Measurements from ENCODE around the gene ARHGAP26. TPM values are rescaled to one million over a fixed set of nuclear protein-coding genes. Genes with fewer than 3 reads are reported as not detected.

Gene ARHGAP26
- total RNA-seq, 1 donor from 2014 or later, result 8.9 TPM

GRCh38 chr5:143258559-143259253, 488.5 kb downstream of the ARHGAP26 start:
- peaks cover 4% of the 10 kb centered on the region for H3K9me3 Mint-ChIP-seq
- no peaks in the 10 kb centered on the region for H3K27me3 Mint-ChIP-seq (ENCODE audit: low read depth)
- H3K27ac Mint-ChIP-seq, result peak overlapping the region; percentile 89

GRCh38 chr5:143259254-143259605, 489.1 kb downstream of the ARHGAP26 start:
- peak overlapping the region; percentile 89 for H3K27ac Mint-ChIP-seq
- H3K9me3 Mint-ChIP-seq, result peaks cover 4% of the 10 kb centered on the region
- DNase-seq (ENCODE audit: low spot score in 2 of 2, unreplicated experiment in 2 of 2), result no peak
- no peak for TF ChIP-seq CTCF (IDR thresholded peaks at IDR 0.05; ENCODE audit: unreplicated experiment)
- peaks cover 19% of the 10 kb centered on the region for H3K4me1 Mint-ChIP-seq
- H3K27me3 Mint-ChIP-seq (ENCODE audit: low read depth), result no peaks in the 10 kb centered on the region
- H3K4me3 Mint-ChIP-seq, result no peak overlapping the region
- no peaks in the 10 kb centered on the region for H3K36me3 Mint-ChIP-seq

More at GRCh38 chr5:143258559-143259253, 488.5 kb downstream of the ARHGAP26 start:
- Mint-ChIP-seq H3K36me3 (no peaks in the 10 kb centered on the region), H3K4me3 (no peak overlapping the region), H3K4me1 (peaks cover 17% of the 10 kb centered on the region)
- no peak for TF ChIP-seq CTCF (IDR thresholded peaks at IDR 0.05; ENCODE audit: unreplicated experiment)
- no peak for DNase-seq (ENCODE audit: low spot score in 2 of 2, unreplicated experiment in 2 of 2)

GRCh38 chr5:143261748-143262392, 491.7 kb downstream of the ARHGAP26 start:
- Mint-ChIP-seq H3K27me3 (ENCODE audit: low read depth) (no peaks in the 10 kb centered on the region), H3K4me1 (peaks cover 19% of the 10 kb centered on the region), H3K36me3 (peaks cover 5% of the 10 kb centered on the region), H3K9me3 (peaks cover 22% of the 10 kb centered on the region), H3K27ac (no peak overlapping the region), H3K4me3 (no peak overlapping the region)
- no peak for TF ChIP-seq CTCF (IDR thresholded peaks at IDR 0.05; ENCODE audit: unreplicated experiment)
- no peak for DNase-seq (ENCODE audit: low spot score in 2 of 2, unreplicated experiment in 2 of 2)

- peaks cover 6% of the 10 kb centered on the region for H3K36me3 Mint-ChIP-seq
- no peak for DNase-seq (ENCODE audit: low spot score in 2 of 2, unreplicated experiment in 2 of 2)
- H3K4me1 Mint-ChIP-seq, result peaks cover 15% of the 10 kb centered on the region
- peaks cover 28% of the 10 kb centered on the region for H3K9me3 Mint-ChIP-seq
- no peak overlapping the region for H3K4me3 Mint-ChIP-seq
- no peak for TF ChIP-seq CTCF (IDR thresholded peaks at IDR 0.05; ENCODE audit: unreplicated experiment)
- no peak overlapping the region for H3K27ac Mint-ChIP-seq
- H3K27me3 Mint-ChIP-seq (ENCODE audit: low read depth), result no peaks in the 10 kb centered on the region
These were observed 492.4 kb downstream of the ARHGAP26 start for GRCh38 chr5:143262393-143263174.

GRCh38 chr5:143263272-143263810, 493.2 kb downstream of the ARHGAP26 start:
- Mint-ChIP-seq H3K9me3 (peaks cover 35% of the 10 kb centered on the region), H3K4me1 (peaks cover 13% of the 10 kb centered on the region), H3K4me3 (no peak overlapping the region), H3K27me3 (ENCODE audit: low read depth) (no peaks in the 10 kb centered on the region), H3K36me3 (peaks cover 11% of the 10 kb centered on the region), H3K27ac (peak overlapping the region; percentile 50)
- no peak for DNase-seq (ENCODE audit: low spot score in 2 of 2, unreplicated experiment in 2 of 2)
- TF ChIP-seq CTCF (IDR thresholded peaks at IDR 0.05; ENCODE audit: unreplicated experiment), result no peak

All from mesothelial cell of epicardium (in vitro differentiated cells).